ENCODE measurements around the gene AGTRAP. TPM values are rescaled to one million over a fixed set of nuclear protein-coding genes. Genes with fewer than 3 reads are reported as not detected.

Gene AGTRAP
- total and polyA plus RNA-seq, 9 of the 15 experiments (the other 6 are each of a cell fraction or from before 2014, with no cell fraction given) = 26.8 to 105 (median 57.5) TPM

DNA sequence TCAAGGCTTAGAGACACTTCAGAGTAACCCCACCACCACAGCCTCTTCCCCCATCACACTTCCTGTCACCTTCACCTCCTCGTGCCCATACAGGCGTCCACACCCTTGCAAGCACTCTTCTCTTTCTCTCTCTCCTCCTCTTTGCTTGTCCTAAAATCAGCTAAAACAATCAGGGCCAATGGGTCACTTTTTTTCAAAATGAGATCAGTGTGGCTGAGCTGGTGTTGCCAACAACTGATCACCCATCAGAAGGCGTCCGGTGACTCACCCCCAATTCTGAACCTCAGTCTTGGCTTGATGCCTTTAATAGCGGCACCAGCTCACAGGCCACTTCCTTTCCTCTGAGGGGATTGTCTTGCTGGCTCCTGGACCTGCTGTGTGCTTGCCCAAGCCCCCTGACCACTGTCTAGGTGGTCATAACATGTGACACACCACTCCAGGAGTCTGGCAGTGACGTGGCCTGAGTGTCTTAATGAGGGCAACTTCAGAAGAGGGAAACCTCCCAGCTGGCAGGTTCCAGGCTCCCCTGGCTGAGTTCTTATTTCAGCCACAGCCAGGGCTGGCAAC lies 42.8 kb upstream of the AGTRAP start (continued):
- TF ChIP-seq, protein P1, sequence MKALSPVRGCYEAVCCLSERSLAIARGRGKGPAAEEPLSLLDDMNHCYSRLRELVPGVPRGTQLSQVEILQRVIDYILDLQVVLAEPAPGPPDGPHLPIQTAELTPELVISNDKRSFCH (CRISPR knock-in tag; IDR thresholded peaks at IDR 0.05) = no peak
- TF ChIP-seq, protein P1 (tag; IDR thresholded peaks at IDR 0.05) = no peak
- TF ChIP-seq GABPA (tag; conservative IDR thresholded peaks at IDR 0.05; ENCODE audit: low read depth) (no peak), RHOXF2B (CRISPR knock-in tag; conservative IDR thresholded peaks at IDR 0.05) (no peak), ZNF785 (CRISPR knock-in tag; IDR thresholded peaks at IDR 0.05) (no peak), PHF20 (IDR thresholded peaks at IDR 0.05; ENCODE audit: partially characterized antibody) (no peak), DMBX1 (CRISPR knock-in tag; IDR thresholded peaks at IDR 0.05; ENCODE audit: borderline replicate concordance) (no peak), RBM15 (IDR thresholded peaks at IDR 0.05; ENCODE audit: insufficient read depth, low read length) (no peak), PHF8 (IDR thresholded peaks at IDR 0.05; ENCODE audit: borderline replicate concordance, low read length) (no peak), KLF13 (tag; IDR thresholded peaks at IDR 0.05; ENCODE audit: borderline replicate concordance, low read depth) (no peak), CBFA2T2 (conservative IDR thresholded peaks at IDR 0.05) (no peak), MTA3 (IDR thresholded peaks at IDR 0.05; ENCODE audit: borderline replicate concordance) (no peak), MAFF (IDR thresholded peaks at IDR 0.05; ENCODE audit: low read length) (no peak), ZNF354B (CRISPR knock-in tag; IDR thresholded peaks at IDR 0.05) (no peak), HMG20A (CRISPR knock-in tag; conservative IDR thresholded peaks at IDR 0.05) (no peak), PHB2 (IDR thresholded peaks at IDR 0.05; ENCODE audit: low read depth) (no peak), TCF7L2 (IDR thresholded peaks at IDR 0.05; ENCODE audit: low read depth, low read length) (no peak), ADNP (tag; IDR thresholded peaks at IDR 0.05) (no peak), STAT5A (IDR thresholded peaks at IDR 0.05; ENCODE audit: borderline replicate concordance, low read length) (no peak)
- TF ChIP-seq, protein P2, sequence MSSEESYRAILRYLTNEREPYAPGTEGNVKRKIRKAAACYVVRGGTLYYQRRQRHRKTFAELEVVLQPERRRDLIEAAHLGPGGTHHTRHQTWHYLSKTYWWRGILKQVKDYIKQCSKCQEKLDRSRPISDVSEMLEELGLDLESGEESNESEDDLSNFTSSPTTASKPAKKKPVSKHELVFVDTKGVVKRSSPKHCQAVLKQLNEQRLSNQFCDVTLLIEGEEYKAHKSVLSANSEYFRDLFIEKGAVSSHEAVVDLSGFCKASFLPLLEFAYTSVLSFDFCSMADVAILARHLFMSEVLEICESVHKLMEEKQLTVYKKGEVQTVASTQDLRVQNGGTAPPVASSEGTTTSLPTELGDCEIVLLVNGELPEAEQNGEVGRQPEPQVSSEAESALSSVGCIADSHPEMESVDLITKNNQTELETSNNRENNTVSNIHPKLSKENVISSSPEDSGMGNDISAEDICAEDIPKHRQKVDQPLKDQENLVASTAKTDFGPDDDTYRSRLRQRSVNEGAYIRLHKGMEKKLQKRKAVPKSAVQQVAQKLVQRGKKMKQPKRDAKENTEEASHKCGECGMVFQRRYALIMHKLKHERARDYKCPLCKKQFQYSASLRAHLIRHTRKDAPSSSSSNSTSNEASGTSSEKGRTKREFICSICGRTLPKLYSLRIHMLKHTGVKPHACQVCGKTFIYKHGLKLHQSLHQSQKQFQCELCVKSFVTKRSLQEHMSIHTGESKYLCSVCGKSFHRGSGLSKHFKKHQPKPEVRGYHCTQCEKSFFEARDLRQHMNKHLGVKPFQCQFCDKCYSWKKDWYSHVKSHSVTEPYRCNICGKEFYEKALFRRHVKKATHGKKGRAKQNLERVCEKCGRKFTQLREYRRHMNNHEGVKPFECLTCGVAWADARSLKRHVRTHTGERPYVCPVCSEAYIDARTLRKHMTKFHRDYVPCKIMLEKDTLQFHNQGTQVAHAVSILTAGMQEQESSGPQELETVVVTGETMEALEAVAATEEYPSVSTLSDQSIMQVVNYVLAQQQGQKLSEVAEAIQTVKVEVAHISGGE (CRISPR knock-in tag; IDR thresholded peaks at IDR 0.05) = peak in 1 of 3 experiments; percentile 51; a peak in 1 of 6 replicates
- TF ChIP-seq, protein P3, sequence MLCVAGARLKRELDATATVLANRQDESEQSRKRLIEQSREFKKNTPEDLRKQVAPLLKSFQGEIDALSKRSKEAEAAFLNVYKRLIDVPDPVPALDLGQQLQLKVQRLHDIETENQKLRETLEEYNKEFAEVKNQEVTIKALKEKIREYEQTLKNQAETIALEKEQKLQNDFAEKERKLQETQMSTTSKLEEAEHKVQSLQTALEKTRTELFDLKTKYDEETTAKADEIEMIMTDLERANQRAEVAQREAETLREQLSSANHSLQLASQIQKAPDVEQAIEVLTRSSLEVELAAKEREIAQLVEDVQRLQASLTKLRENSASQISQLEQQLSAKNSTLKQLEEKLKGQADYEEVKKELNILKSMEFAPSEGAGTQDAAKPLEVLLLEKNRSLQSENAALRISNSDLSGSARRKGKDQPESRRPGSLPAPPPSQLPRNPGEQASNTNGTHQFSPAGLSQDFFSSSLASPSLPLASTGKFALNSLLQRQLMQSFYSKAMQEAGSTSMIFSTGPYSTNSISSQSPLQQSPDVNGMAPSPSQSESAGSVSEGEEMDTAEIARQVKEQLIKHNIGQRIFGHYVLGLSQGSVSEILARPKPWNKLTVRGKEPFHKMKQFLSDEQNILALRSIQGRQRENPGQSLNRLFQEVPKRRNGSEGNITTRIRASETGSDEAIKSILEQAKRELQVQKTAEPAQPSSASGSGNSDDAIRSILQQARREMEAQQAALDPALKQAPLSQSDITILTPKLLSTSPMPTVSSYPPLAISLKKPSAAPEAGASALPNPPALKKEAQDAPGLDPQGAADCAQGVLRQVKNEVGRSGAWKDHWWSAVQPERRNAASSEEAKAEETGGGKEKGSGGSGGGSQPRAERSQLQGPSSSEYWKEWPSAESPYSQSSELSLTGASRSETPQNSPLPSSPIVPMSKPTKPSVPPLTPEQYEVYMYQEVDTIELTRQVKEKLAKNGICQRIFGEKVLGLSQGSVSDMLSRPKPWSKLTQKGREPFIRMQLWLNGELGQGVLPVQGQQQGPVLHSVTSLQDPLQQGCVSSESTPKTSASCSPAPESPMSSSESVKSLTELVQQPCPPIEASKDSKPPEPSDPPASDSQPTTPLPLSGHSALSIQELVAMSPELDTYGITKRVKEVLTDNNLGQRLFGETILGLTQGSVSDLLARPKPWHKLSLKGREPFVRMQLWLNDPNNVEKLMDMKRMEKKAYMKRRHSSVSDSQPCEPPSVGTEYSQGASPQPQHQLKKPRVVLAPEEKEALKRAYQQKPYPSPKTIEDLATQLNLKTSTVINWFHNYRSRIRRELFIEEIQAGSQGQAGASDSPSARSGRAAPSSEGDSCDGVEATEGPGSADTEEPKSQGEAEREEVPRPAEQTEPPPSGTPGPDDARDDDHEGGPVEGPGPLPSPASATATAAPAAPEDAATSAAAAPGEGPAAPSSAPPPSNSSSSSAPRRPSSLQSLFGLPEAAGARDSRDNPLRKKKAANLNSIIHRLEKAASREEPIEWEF (CRISPR knock-in tag; IDR thresholded peaks at IDR 0.05) = no peak
